Trophoblast cell (in vitro differentiated cells and primary cell): ENCODE measurements around the gene ST14.
"Not testable (repeated sequence)": the region's sequence is repeated elsewhere in the genome, so short reads cannot be mapped to it uniquely, and the experiment has no call there.

Experiments used
- DNase-seq, 2 donors: peaks; one replicate each; pipeline ENCODE4 v3.0.0-alpha.2; 2016
- H2AFZ ChIP-seq: 2 replicates; pipeline ENCODE4 v1.6.1; 2013; ENCODE audit warnings: low read length, moderate library complexity, mild to moderate bottlenecking; ENCODE audit not compliant: insufficient read depth, poor library complexity
- H2AK5ac ChIP-seq: 2 replicates; pipeline ENCODE4 v1.6.1; 2013; ENCODE audit warnings: mild to moderate bottlenecking, low read length
- H2BK120ac ChIP-seq: 2 replicates; pipeline ENCODE4 v1.6.1; 2013; ENCODE audit warnings: low read length, mild to moderate bottlenecking, moderate library complexity; ENCODE audit not compliant: insufficient read depth, poor library complexity
- H2BK12ac ChIP-seq: 2 replicates; pipeline ENCODE4 v1.6.1; 2013; ENCODE audit warnings: mild to moderate bottlenecking, low read length, moderate library complexity
- H2BK5ac ChIP-seq: 2 replicates; pipeline ENCODE4 v1.6.1; 2013; ENCODE audit warnings: low read length, low read depth, moderate library complexity, mild to moderate bottlenecking; ENCODE audit not compliant: poor library complexity
- H3K14ac ChIP-seq: 2 replicates; pipeline ENCODE4 v1.6.1; 2013; ENCODE audit warnings: mild to moderate bottlenecking, low read length
- H3K18ac ChIP-seq: 2 replicates; pipeline ENCODE4 v1.6.1; 2013; ENCODE audit warnings: mild to moderate bottlenecking, low read length
- H3K23ac ChIP-seq: 2 replicates; pipeline ENCODE4 v1.6.1; 2013; ENCODE audit warnings: low read length
- H3K27ac ChIP-seq: 2 replicates; pipeline ENCODE4 v1.5.1; 2013; ENCODE audit warnings: low read depth, mild to moderate bottlenecking, inconsistent platforms, low read length, moderate library complexity
- H3K27me3 ChIP-seq: 2 replicates; pipeline ENCODE4 v1.6.1; 2013; ENCODE audit warnings: inconsistent platforms, mild to moderate bottlenecking, low read length, moderate library complexity; ENCODE audit not compliant: insufficient read depth
- H3K36me3 ChIP-seq, 2 experiments: 1 replicate in 1 of 2; 2 replicates in 1 of 2; pipeline ENCODE4 v1.6.1; 2013; ENCODE audit warnings: low read length in 2 of 2, mild to moderate bottlenecking in 2 of 2, moderate library complexity in 1 of 2; ENCODE audit not compliant: insufficient read depth in 2 of 2, control insufficient read depth in 1 of 2
- H3K4ac ChIP-seq: 2 replicates; pipeline ENCODE4 v1.6.1; 2013; ENCODE audit warnings: low read depth, mild to moderate bottlenecking, low read length, moderate library complexity
- H3K4me1 ChIP-seq, 2 experiments: 1 replicate in 1 of 2; 2 replicates in 1 of 2; pipeline ENCODE4 v1.6.1; 2013; ENCODE audit warnings: low read length in 2 of 2, mild to moderate bottlenecking in 2 of 2, moderate library complexity in 1 of 2; ENCODE audit not compliant: insufficient read depth in 2 of 2, control insufficient read depth in 1 of 2
- H3K4me2 ChIP-seq: 2 replicates; pipeline ENCODE4 v1.6.1; 2013; ENCODE audit warnings: inconsistent platforms, mild to moderate bottlenecking, low read length, moderate library complexity
- H3K4me3 ChIP-seq: 2 replicates; pipeline ENCODE4 v1.5.1; 2013; ENCODE audit warnings: mild to moderate bottlenecking, low read depth, low read length, inconsistent platforms
- H3K79me1 ChIP-seq: one replicate; pipeline ENCODE4 v1.6.1; 2013; ENCODE audit warnings: low read length
- H3K79me2 ChIP-seq: 2 replicates; pipeline ENCODE4 v1.6.1; 2013; ENCODE audit warnings: low read length, mild to moderate bottlenecking; ENCODE audit not compliant: control insufficient read depth, insufficient read depth, poor library complexity
- H3K9ac ChIP-seq: 2 replicates; pipeline ENCODE4 v1.6.1; 2013; ENCODE audit warnings: mild to moderate bottlenecking, low read length
- H3K9me3 ChIP-seq: 2 replicates; pipeline ENCODE4 v1.6.1; 2013; ENCODE audit warnings: low read depth, mild to moderate bottlenecking, control low read depth, inconsistent platforms, low read length; ENCODE audit not compliant: insufficient read depth
- H4K12ac ChIP-seq: 2 replicates; pipeline ENCODE4 v1.6.1; 2013; ENCODE audit warnings: low read depth, mild to moderate bottlenecking, low read length, moderate library complexity
- H4K8ac ChIP-seq: 2 replicates; pipeline ENCODE4 v1.6.1; 2013; ENCODE audit warnings: low read depth, mild to moderate bottlenecking, low read length, moderate library complexity
- H4K91ac ChIP-seq: one replicate; pipeline ENCODE4 v1.6.1; 2013; ENCODE audit warnings: low read depth, mild to moderate bottlenecking, low read length, moderate library complexity
- WGBS: extraction: QIAGEN DNeasy Blood & Tissue Kit; methylation state at CpG from one replicate; pipeline ENCODE4 v1.1.7; 2013; ENCODE audit warnings: missing lambda C conversion rate; ENCODE audit not compliant: insufficient read length, insufficient coverage; ENCODE audit errors: extremely low coverage; 5-methylcytosine and 5-hydroxymethylcytosine counted together

Gene ST14

DNA sequence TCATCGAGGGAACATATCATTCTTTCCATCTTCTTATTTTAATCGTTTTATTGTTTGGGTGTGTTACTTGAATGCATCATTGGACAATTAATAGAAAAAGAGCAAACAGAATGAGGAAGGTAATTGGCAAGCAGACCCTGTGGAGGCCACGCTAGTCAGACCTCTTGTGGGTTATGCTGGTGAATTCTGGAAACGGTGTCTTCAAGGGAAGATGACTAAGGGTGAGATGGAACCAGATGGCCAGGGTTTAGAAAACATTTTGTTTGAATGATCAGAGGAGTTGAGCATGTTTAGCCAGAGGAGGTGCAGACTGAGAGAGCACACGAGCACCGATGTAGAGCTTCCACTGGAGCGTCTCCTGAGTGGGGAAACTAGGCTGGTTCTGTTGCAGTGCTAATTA lies 8.5 kb downstream of the ST14 start:
- H2BK12ac ChIP-seq, result no peak overlapping the region
- H2AFZ ChIP-seq, result no peak overlapping the region

DNA sequence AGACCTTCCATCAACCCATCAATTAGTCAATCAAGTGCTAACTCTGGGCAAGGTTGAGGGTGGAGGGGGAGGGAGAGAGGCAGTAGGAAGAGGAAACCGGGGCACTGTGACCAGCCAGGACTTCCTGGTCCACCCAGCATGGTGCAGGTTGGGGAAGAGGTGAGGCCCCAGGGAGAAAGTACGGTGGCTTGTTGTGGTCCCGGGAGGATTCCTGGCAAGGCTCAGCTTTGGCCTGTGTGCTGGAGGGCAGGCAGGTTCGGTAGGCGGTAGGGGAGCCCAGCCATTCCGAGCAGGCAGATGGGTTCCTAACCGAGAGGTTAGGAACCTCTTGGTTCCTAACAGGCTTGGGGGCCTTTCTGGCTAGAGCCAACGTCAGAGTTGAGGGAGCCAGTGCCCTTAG lies 10.8 kb downstream of the ST14 start:
- Histone ChIP-seq H2AK5ac (no peak overlapping the region), H3K4me3 (no peak overlapping the region), H3K36me3 (no peaks in the 10 kb centered on the region), H2BK5ac (no peak overlapping the region), H4K91ac (no peak overlapping the region), H3K9me3 (no peaks in the 10 kb centered on the region), H3K23ac (no peak overlapping the region), H3K4me1 (no peaks in the 10 kb centered on the region), H3K14ac (no peak overlapping the region), H2BK12ac (no peak overlapping the region), H3K4me2 (no peak overlapping the region), H3K18ac (no peak overlapping the region), H3K79me2 (no peaks in the 10 kb centered on the region), H3K79me1 (no peaks in the 10 kb centered on the region), H4K12ac (no peak overlapping the region), H3K27ac (no peak overlapping the region), H3K27me3 (peaks cover 3% of the 10 kb centered on the region), H3K9ac (no peak overlapping the region), H4K8ac (no peak overlapping the region), H2BK120ac (no peak overlapping the region), H2AFZ (no peak overlapping the region), H3K4ac (no peak overlapping the region)
- no CpG with 5 or more reads among the region's 8 CpGs for WGBS
- no peak for DNase-seq

More for the DNA sequence above, 8.5 kb downstream of the ST14 start:
- Histone ChIP-seq H4K12ac (no peak overlapping the region), H2AK5ac (no peak overlapping the region), H3K4me1 (peaks cover 0 to 4% of the 10 kb centered on the region in 2 experiments), H2BK5ac (no peak overlapping the region), H3K79me2 (no peaks in the 10 kb centered on the region), H3K27me3 (peaks cover 3% of the 10 kb centered on the region), H4K91ac (no peak overlapping the region), H3K9me3 (no peaks in the 10 kb centered on the region), H3K36me3 (no peaks in the 10 kb centered on the region), H3K23ac (no peak overlapping the region), H3K4me2 (no peak overlapping the region), H3K18ac (no peak overlapping the region), H3K9ac (no peak overlapping the region), H3K79me1 (no peaks in the 10 kb centered on the region), H4K8ac (no peak overlapping the region), H3K4me3 (no peak overlapping the region), H3K4ac (no peak overlapping the region), H2BK120ac (no peak overlapping the region), H3K27ac (no peak overlapping the region), H3K14ac (no peak overlapping the region)
- DNase-seq, result no peak
- no CpG with 5 or more reads among the region's 7 CpGs for WGBS

DNA sequence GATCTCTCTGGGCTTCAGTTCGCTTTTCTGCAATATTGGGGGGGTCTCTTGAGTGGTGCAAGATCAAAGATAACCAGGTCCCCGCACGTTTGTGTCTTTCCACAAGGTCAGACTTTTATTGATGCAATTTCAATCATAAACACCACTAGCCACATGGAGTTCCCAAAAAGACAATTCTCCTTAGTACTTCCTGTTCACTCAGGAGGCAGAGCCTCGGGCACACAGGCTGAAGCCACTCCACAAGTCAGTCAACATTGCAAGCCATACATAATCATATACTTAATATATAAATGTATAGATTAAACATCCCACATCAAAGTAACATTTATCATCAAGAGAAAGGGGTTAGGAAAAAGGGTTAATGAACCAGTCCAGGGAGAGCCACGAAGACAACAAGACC lies 12.0 kb downstream of the ST14 start:
- H3K27me3 ChIP-seq, result peaks cover 3% of the 10 kb centered on the region
- no peak overlapping the region for H3K27ac ChIP-seq
- H4K12ac ChIP-seq, result no peak overlapping the region
- no peak overlapping the region for H3K23ac ChIP-seq
- no peak overlapping the region for H3K4me3 ChIP-seq
- no peak overlapping the region for H2AFZ ChIP-seq
- H3K4ac ChIP-seq, result no peak overlapping the region
- no peak overlapping the region for H2BK5ac ChIP-seq
- no peak overlapping the region for H4K91ac ChIP-seq
- H2BK120ac ChIP-seq, result no peak overlapping the region
- no peak overlapping the region for H3K14ac ChIP-seq
- no peak for DNase-seq
- H4K8ac ChIP-seq, result no peak overlapping the region
- no peaks in the 10 kb centered on the region for H3K79me2 ChIP-seq
- H3K4me2 ChIP-seq, result no peak overlapping the region
- H3K36me3 ChIP-seq, result no peaks in the 10 kb centered on the region
- no CpG with 5 or more reads among the region's 5 CpGs for WGBS
- H3K18ac ChIP-seq, result no peak overlapping the region
- H3K4me1 ChIP-seq, result no peaks in the 10 kb centered on the region
- H3K9ac ChIP-seq, result no peak overlapping the region
- no peak overlapping the region for H2BK12ac ChIP-seq
- H3K9me3 ChIP-seq, result no peaks in the 10 kb centered on the region
- H2AK5ac ChIP-seq, result no peak overlapping the region
- H3K79me1 ChIP-seq, result no peaks in the 10 kb centered on the region

DNA sequence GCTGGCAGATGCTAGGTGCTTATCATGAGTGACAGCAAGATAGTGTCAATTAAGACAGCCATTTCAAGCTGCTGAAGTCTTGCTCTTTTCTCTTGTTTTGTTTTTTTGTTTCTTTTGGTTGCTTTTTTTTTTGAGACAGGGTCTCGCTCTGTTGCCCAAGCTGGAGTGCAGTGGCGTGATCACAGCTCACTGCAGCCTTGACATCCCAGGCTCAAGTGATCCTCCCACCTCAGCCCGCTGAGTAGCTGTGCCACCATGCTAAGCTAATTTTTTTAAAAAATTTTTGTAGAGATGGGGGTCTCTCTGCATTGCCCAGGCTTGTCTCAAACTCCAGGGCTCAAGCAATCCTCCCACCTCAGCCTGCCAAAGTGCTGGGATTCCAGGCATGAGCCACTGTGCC lies 12.4 kb downstream of the ST14 start:
- H3K27me3 ChIP-seq, H2BK120ac ChIP-seq, H3K18ac ChIP-seq, H4K91ac ChIP-seq, H3K9ac ChIP-seq, H2BK5ac ChIP-seq, H3K4me2 ChIP-seq, DNase-seq, H3K23ac ChIP-seq, H3K4ac ChIP-seq, H4K12ac ChIP-seq, H2AFZ ChIP-seq, H3K79me1 ChIP-seq, H3K79me2 ChIP-seq, H3K9me3 ChIP-seq, H3K14ac ChIP-seq, H3K4me1 ChIP-seq, H3K27ac ChIP-seq, H2AK5ac ChIP-seq, H3K36me3 ChIP-seq, H3K4me3 ChIP-seq, H4K8ac ChIP-seq, H2BK12ac ChIP-seq: not testable (repeated sequence)
- no CpG with 5 or more reads among the region's 3 CpGs for WGBS
